ENCODE data around the gene GTF2A1L.

DNA sequence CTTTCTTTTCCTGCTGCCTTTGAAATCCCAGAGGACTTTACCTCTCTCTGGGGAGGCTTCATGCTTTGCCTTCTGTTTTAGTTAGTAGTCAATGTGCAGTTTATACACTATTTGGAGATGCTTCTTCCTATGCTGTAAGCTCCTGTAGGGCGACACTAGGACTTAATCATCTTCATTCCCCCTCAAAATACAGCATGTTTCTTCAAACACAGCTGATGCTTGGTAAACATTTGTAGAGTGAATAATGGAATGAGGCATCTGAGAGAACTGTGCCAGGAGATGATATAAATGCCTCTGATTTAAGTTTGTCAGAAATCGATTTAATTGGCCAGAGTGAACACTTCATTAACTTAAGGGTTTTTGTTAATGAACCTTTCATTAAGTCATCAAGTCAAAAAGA is 94.5 kb downstream of the GTF2A1L start:
- TF ChIP-seq CTCF (IDR thresholded peaks at IDR 0.05) (no peak), POLR2AphosphoS5 (IDR thresholded peaks at IDR 0.05) (no peak), EP300 (IDR thresholded peaks at IDR 0.05) (no peak), POLR2A (IDR thresholded peaks at IDR 0.05; ENCODE audit: low read depth) (no peak)

Data from esophagus muscularis mucosa (tissue), 4 donors.